Ureter (tissue), 1 donor: ENCODE results near the gene CBLB. TPM values are rescaled to one million over a fixed set of nuclear protein-coding genes. Genes with fewer than 3 reads are reported as not detected.
"Not testable (repeated sequence)": the region's sequence is repeated elsewhere in the genome, so short reads cannot be mapped to it uniquely, and the experiment has no call there.

ENCODE experiments used
- DNase-seq: peaks from one replicate; pipeline ENCODE4 v3.0.0-alpha.2; 2020; ENCODE audit warnings: low spot score
- total RNA-seq: library from RNA; stranded (reverse); gene quantifications from one replicate; pipeline ENCODE4 v1.2.4, GENCODE V29; 2023
- donor health status: DM: yes; HTN: yes; CAD: no.

Gene CBLB
- total RNA-seq, 1 donor from 2014 or later, result 90.8 TPM

- DNase-seq, result no peak
Observed at GRCh38 chr3:105755121-105755886, 113.5 kb downstream of the CBLB start.

- no peak for DNase-seq
Observed at GRCh38 chr3:105752791-105753415, 115.9 kb downstream of the CBLB start.

DNA sequence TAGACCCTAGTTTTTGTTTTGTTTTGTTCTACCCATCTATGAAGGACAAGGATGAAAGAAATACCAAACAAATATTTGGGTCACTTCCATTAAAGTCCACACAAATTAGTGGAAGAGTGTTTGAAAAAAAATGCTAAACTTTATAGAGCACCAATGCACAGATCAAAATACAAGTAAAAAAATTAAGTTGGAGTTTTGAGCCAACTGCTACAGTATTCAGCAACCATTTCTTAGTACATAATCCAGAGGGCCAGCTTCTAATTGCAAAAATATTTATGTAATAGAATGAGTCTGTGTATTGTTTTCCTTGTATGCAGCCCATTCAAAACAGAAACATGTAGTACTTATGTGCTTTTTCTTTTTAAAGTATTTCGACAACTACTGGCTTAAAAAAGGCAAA lies 121.1 kb downstream of the CBLB start:
- no peak for DNase-seq

GRCh38 chr3:105747060-105747541 lies 121.7 kb downstream of the CBLB start:
- DNase-seq, result no peak

DNA sequence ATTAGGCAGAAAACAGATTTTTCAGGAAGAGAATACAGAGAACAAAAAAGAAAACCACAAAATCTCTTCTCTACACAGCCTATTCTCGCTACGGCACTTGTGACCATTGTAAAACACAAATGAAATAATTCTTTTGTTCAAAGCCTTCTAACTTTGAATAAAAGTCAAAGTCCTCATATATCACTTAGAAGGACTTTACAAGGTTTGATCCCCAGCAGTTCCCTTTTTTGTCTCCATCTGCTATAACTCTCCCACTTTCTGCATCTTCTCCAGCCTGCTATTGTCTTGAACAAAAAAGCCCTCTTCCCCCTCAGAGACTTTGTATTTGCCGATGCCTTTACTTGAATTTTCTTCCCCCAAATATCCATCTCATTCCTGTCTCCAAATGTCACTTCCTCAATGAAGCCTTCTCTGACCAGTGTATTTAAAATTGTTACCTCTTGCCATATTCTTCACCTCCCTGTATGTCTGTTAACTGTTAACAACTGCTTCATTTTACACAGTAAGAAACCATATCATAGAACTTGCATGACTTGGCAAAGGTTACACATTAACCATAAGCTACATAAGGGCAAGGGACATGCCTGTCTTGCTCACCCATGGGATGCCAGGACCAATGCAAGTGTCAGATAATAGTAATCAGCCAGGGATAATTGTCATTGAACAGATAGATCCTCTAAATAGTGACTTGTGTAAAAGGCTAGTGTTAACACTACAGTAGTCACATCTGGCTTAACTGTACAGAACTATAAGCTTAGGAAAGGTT lies 122.4 kb downstream of the CBLB start:
- DNase-seq, result no peak

GRCh38 chr3:105745046-105745445 lies 123.8 kb downstream of the CBLB start:
- no peak for DNase-seq

DNA sequence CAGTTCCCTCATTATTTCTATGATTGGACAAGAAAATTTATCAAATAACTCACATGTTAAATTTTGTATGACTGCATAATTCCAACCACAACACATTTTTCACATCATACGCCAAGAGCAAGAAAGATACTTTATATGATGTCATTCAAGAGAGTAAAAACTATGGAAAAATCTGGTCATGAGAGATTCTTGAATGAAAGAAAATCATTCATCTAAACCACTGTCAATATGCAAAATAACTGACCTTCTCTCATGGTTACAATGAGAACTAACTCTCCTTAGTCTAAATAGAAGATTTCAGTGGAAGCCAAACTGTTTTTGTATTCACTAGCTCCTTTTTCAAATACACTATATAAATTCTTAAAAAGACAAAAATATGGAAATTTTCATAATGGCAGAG lies 124.6 kb downstream of the CBLB start:
- no peak for DNase-seq

DNA sequence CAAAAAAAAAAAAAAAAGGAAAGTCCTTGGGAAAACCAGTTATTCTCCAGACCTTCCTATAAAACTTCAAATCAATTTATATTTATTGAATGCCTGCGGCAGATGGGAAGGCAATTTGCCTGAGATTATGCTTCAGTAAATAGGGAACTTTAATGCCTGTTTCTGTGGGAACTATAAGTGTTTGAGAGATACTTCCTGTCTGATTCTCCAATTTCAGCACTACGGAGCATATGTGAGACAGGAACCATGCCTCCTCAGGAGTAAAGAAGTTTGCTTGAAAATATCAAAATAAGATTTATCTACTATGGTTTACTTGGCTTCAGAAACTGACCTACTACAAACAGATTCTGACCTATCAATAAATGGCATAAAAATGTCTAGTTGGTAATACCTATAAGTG lies 135.5 kb downstream of the CBLB start:
- DNase-seq, result no peak

DNA sequence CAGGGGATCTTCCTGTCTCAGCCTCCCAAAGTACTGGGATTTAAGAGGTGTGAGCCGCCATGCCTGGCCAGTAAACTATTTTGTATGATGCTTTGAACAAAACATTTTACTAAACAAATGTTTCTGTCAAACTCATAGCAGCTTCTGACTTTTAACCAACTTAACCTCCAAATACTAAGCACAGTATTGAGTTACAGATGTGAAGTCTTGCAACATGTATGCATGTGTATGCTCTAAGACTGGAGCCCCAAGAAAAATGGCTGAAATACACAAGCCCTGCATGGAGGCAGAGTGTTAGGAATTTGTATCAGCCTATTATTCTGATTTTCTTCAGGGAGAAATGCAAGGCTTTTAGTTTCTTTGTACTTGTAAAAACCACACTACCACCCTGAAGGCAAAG lies 137.1 kb downstream of the CBLB start:
- DNase-seq, result no peak

DNA sequence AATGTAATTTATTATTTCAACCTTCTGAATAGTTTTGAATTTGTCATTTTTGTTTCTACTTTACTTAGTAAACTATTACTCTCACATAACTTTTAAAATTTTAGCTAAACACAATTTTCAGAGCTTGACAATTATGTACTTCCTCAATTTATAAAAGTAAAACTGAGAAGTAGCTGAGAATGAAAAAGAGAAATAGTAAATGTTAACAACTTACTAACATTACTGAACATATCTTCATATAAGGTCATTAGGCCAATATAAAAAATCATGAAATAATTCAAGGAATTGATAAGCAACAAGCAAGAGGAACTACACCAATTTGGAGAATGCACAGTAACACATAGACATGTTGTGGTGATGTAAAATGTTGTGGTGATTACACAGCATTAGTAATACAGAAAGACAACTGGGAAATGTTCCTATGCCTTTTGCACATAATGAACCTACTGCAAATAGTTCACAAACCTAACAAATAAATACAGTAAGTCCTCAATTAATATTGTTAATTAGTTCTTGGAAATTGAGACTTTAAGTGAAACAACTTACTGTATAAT lies 137.9 kb downstream of the CBLB start:
- no peak for DNase-seq

GRCh38 chr3:105729667-105730066 lies 139.1 kb downstream of the CBLB start:
- no peak for DNase-seq

GRCh38 chr3:105728771-105729312 lies 140.0 kb downstream of the CBLB start:
- no peak for DNase-seq

GRCh38 chr3:105727036-105727435 lies 141.8 kb downstream of the CBLB start:
- DNase-seq, result not testable (repeated sequence)

DNA sequence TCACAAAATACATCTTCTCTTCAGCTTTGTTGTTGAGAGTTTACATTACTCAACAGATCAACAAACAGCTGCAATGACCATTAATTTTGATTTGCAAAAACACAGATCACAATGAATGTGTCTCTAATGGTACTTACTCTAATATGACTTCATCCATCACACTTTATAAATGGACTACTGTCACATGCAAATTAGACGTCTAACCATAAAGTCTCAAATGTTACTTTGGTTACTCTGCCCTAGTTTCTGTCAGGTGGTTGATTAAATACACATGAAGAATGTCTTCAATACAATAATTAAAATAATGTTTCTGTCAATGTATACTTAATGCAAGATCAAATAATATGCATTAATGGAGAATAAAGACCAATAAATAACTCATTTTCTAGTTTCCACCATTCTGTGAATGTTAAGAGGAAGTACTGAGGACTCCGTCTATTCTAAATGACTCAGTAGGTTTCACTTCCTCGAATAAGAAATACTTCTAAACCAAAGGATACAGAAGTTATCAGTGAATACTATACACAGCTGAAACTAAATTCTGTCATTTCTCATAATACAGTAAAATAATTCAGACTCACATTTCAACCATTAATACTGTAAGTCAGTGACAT lies 145.8 kb downstream of the CBLB start:
- DNase-seq, result no peak

GRCh38 chr3:105719791-105720190 lies 149.0 kb downstream of the CBLB start:
- no peak for DNase-seq

DNA sequence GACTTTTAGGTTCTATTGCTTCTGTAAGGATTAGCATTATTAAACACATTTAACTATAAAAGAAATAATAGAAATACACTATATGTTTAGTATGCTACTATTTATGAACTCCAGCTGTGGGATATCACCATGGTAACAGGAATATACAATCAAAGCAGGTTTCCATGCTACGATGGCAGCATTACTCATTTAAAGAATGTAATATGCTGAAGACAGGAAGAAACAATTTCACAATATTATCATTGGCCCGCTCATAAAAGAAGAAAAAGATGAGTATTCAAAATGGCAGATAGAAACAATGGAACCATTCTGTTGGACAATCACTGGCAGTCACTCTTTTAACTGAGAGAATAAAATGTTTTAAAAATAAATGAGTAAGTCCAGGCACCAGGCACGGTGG lies 153.4 kb downstream of the CBLB start:
- no peak for DNase-seq

DNA sequence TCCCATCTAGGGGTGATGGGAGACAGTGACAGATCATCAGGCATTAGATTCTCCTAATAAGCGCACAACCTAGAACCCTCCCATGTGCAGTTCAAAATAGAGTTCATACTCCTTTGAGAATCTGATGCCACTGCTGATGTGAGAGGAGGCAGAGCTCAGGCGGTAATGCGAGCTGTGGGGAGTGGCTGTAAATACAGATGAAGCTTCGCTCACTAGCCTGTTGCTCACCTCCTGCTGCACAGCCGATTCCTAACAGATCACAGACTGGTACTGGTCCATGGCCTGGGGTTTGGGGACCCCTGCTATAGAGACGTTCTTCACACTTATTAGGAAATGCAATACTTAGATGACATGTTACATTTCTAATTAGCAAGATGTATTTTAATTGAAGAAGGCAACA lies 154.4 kb downstream of the CBLB start:
- no peak for DNase-seq

- DNase-seq, result no peak
Observed at GRCh38 chr3:105708980-105709379, 159.8 kb downstream of the CBLB start.

DNA sequence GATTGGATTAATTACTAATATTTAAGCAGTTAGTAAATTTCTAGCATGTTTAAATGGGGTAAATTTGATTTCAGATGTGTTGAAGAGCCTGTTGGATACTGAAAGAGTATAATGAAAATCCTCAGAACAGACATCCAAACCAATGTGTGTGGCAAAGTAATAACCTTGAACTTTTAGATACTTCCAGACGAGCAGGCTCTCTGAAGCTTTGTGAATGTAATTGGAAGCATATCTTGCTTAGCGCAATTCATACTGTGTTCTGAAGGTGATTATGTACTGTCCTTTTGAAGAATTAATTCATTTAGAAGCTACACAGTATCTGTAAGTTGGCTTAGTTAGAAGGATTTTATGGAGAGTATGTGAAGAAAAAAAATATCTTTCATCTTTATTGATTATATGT lies 161.8 kb downstream of the CBLB start:
- no peak for DNase-seq

DNA sequence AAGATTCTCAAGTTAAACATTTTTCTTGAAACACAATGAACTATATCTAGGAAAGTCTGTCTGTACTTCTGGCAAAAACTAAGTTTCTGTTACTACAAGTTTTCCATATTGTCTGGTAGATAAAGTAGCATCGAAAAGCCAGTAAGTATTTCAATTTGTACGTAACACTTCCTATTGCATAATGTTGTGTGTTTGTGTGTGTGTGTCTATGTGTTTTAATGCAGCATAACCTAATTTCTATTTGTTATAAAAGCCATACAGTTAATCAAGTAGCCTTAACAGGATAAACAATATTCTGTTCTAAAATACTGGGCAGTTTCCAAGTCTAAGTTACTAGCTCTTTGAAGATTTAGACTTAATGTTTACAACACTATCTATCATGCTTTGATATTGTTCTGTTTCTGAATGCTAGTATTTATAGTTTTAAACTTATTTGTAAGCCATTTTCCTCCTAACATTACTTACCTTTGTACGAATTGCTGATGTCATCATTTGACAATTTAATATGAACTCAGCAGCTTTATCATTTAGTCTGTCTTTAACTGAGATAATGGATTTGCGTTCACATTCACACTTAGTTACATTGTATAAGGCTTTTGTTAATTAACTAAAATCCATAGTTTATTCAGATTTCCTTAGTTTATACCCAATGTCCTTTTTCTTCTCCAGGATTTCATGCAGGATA lies 163.9 kb downstream of the CBLB start:
- DNase-seq, result no peak

GRCh38 chr3:105700575-105700974 lies 168.2 kb downstream of the CBLB start:
- no peak for DNase-seq
